ENCODE data around the gene FAM114A2.

DNA sequence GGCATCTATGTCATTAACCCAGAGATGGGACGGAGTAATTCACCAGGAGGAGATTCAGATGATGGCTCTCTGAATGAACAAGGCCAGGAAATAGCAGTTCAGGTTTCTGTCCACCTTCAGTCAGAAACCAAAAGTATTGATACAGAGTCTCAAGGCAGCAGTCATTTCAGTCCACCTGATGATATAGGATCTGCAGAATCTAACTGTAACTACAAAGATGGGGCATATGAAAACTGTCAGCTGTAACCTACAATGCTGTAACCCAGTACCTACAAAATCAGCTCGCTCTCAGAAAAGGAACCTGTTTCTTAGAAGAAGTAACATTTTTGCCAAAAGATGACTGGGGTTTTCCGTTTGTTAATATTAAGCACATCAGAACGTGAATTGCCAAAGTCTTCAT is 14.8 kb upstream of the FAM114A2 start:
- TF ChIP-seq, protein P1, sequence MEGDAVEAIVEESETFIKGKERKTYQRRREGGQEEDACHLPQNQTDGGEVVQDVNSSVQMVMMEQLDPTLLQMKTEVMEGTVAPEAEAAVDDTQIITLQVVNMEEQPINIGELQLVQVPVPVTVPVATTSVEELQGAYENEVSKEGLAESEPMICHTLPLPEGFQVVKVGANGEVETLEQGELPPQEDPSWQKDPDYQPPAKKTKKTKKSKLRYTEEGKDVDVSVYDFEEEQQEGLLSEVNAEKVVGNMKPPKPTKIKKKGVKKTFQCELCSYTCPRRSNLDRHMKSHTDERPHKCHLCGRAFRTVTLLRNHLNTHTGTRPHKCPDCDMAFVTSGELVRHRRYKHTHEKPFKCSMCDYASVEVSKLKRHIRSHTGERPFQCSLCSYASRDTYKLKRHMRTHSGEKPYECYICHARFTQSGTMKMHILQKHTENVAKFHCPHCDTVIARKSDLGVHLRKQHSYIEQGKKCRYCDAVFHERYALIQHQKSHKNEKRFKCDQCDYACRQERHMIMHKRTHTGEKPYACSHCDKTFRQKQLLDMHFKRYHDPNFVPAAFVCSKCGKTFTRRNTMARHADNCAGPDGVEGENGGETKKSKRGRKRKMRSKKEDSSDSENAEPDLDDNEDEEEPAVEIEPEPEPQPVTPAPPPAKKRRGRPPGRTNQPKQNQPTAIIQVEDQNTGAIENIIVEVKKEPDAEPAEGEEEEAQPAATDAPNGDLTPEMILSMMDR (IDR thresholded peaks at IDR 0.05; ENCODE audit: borderline replicate concordance, extremely low read depth, low read length, poor library complexity, severe bottlenecking) = no peak
- TF ChIP-seq EZH2 (IDR thresholded peaks at IDR 0.05; ENCODE audit: borderline replicate concordance, low read depth, low read length, severe bottlenecking) = no peak
